GM10266 (cell line): ENCODE data around the gene RTP3.
"Not testable (repeated sequence)": the region's sequence is repeated elsewhere in the genome, so short reads cannot be mapped to it uniquely, and the experiment has no call there.

Source experiments
- DNase-seq: peaks from one replicate; pipeline ENCODE4 v3.0.0; 2012; ENCODE audit errors: extremely low spot score
- TF ChIP-seq, protein P1 (sequence below): IDR thresholded peaks from 2 replicates; pipeline ENCODE4 v1.5.1; 2012; ENCODE audit warnings: mild to moderate bottlenecking, low read depth; ENCODE audit not compliant: control insufficient read depth, insufficient read depth; ENCODE audit errors: missing control alignments

Gene RTP3

DNA sequence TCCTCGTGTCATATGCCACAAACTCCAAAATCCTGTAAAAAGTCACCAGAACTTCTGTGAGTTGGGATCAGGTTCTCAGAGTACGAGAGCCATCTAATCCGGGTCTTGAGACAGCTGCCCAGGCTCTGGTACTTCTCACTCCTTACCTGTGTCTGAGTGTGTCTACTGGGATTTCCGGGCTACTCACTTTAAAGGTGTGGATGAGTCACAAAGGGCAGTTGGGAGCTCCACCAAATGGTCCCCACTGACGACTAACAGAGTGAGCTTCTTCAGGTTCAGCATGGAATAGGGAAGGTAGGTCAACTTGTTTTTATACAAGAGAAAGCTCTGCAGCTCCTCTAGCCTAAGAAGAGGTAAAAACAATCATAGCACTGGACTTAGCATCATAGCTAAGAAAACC, 29.5 kb downstream of the RTP3 start:
- TF ChIP-seq, protein P1, sequence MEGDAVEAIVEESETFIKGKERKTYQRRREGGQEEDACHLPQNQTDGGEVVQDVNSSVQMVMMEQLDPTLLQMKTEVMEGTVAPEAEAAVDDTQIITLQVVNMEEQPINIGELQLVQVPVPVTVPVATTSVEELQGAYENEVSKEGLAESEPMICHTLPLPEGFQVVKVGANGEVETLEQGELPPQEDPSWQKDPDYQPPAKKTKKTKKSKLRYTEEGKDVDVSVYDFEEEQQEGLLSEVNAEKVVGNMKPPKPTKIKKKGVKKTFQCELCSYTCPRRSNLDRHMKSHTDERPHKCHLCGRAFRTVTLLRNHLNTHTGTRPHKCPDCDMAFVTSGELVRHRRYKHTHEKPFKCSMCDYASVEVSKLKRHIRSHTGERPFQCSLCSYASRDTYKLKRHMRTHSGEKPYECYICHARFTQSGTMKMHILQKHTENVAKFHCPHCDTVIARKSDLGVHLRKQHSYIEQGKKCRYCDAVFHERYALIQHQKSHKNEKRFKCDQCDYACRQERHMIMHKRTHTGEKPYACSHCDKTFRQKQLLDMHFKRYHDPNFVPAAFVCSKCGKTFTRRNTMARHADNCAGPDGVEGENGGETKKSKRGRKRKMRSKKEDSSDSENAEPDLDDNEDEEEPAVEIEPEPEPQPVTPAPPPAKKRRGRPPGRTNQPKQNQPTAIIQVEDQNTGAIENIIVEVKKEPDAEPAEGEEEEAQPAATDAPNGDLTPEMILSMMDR, result no peak
- DNase-seq, result no peak

DNA sequence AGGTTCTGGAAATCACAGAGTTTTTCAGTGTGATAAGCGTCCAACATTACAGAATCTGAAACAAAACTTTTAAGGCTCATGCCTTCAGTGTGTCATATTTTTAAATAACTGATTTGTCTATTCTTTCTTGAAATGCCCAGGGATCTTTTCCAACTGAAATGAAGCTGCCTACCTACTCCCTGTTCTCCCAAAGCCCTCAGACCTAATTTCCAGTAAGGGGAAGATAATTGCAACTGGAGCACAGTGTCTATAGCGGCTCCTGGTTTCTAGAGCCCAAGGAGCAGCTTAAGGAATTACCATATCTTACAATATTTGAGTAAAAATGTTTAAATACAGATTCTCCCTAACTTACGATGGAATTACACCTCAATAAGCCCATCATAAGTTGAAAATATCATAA, 35.3 kb downstream of the RTP3 start:
- TF ChIP-seq, protein P1, result no peak
- no peak for DNase-seq

DNA sequence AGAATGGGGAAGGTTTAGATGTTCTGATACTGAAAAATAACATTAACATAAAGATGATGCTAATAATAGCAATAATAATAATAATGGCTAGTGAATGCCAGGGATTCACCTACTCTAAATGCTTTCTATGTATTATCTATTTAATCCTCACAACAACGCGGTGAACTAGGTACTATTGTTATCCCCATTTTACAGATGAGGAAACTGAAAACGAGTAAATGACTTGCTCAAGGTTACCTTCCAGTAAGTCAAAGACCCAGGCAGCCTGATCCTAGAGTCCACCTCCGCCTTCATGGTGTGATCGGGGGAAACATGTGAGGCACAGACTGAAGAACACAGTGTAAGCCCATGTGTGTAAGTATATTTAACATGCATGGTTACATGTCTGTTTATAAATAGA, 38.0 kb downstream of the RTP3 start:
- no peak for DNase-seq
- TF ChIP-seq, protein P1, result no peak

DNA sequence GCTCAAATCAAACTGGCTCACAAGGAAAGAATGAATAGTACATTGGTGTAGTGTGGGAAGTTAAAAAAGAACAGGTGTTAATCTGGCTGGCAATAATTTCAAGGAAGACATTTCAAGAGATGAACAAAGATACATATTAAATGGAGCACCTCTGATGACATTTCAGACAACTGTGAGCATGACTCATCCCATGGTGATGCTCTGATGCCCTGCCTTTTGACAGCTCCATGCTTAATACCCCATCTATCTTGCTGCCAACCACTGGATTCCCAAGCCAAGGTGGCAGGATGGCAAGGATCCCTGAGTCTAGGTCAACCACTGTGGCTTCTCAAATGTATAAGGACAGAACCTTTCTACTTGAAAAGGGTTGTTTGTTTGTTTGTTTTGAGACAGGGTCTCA, 39.0 kb downstream of the RTP3 start:
- TF ChIP-seq, protein P1, result no peak
- DNase-seq, result no peak

DNA sequence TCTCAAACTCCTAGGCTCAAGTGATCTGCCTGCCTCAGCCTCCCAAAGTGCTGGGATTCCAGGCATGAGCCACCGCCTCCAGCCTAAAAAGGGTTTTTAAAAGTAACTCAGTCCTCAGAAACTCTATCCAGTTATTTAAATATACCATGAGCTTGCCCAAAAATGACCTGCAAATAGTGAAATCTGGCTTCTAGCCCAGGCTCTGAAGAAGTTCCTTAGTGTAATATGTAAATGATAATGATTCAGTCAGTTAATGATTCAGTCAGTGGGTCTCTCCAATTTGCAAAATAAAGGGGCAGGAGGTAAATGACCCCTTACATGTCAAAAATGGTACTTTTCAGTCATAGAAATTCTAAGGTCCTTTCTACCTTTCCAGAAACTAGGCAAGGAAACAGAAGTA, 39.5 kb downstream of the RTP3 start:
- TF ChIP-seq, protein P1, result no peak
- DNase-seq, result no peak

DNA sequence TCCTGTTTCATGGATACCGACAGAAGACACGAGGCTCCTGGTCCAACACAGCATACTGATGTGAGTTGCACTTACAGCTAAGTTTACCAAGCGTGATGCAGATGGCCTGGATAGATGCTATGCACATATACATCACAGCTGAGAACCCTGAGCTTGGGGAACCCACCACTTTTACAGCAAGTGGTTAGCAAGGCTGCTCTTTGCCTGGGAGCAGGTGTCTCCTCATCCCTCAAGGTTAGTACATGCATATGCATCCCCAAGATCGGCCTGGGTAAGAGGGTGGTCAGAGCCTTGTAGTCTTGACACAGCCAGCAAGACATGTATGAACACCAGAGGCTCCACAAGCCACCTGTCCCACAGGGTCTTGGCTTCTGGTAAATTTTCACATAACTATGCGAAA, 40.0 kb downstream of the RTP3 start:
- DNase-seq, result no peak
- TF ChIP-seq, protein P1, result no peak

DNA sequence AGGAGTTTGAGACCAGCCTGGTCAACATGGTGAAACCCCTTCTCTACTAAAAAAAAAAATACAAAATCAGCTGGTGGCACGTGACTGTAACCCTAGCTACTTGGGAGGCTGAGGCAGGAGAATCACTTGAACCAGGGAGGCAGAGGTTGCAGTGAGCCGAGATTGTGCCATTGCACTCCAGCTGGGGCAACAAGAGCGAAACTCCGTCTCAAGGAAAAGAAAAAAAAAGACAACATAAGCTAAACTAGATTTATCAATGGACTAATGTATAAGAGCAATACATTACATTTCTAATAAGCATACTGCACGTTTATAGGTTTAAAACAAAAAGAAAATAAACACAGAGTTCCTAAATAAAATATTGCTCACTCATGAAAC, 40.6 kb downstream of the RTP3 start:
- DNase-seq, result not testable (repeated sequence)

DNA sequence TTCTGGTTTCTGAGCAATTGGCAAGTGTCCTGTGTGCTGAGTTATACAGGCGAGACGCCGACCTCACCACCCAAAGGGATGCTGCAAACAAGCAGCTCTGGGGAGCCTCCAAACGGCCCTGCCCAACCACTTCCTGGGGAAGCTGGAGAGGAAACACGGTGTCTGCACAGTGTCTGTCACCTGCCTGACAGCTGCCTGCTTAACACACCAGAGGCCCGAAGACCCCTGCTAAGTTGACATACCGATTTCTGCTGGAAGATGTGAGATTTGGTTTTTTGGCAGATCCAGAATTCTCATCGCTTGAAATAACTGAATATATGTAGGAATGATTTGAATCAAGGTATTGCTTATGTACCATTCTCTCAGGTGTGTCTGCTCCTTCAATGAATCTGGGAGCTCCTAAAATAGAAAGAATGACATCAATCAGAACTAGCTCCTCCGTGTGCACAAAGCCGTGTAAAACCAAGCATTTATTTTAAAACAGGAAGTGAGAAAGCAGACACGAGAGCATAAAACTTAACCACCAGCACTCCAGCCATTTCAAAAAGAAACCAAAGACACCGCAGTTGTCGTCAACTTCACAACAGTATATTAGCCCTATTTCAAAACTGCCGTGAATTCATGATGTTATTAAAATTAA, 41.1 kb downstream of the RTP3 start:
- TF ChIP-seq, protein P1, result no peak
- DNase-seq, result peak; percentile 73
